NT2/D1 (cell line): ENCODE data around the gene ENO4.

Experiments
- SUZ12 ChIP-seq: IDR thresholded peaks from 2 replicates; pipeline ENCODE4 v1.6.1; 2011; ENCODE audit not compliant: insufficient read length, insufficient read depth; ENCODE audit errors: extremely low read depth
- YY1 ChIP-seq: IDR thresholded peaks from 2 replicates; pipeline ENCODE4 v1.6.1; 2011; ENCODE audit not compliant: insufficient read length, insufficient read depth
- ZNF274 ChIP-seq: IDR thresholded peaks from 2 replicates; pipeline ENCODE4 v1.6.1; 2011; ENCODE audit warnings: mild to moderate bottlenecking, low read depth, low read length

DNA sequence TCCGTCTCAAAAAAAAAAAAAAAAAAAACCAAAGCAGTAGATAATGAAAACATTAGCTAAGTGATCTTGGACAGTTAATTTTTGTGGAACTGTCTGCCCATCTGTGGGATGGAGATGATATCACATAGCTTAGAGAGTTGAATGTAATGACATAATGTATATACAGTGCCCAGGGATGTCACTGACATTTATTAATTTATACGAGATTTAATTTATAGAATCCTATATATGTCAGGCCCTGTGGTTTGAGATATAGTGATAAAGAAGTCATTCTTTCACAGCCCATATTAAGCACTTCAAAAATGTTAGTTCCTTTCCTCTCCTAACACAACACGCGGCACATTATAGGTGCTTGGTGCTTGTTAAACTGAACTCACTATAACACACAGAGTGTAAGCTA, 4.0 kb downstream of the ENO4 start:
- TF ChIP-seq YY1 (no peak), ZNF274 (no peak), SUZ12 (no peak)
